Superior temporal gyrus (tissue), 1 donor: Measurements from ENCODE around the gene RABGAP1L.
A peak's percentile ranks its signal among the peaks of the same experiment; 100 is the strongest.
"Not testable (repeated sequence)": the region's sequence is repeated elsewhere in the genome, so short reads cannot be mapped to it uniquely, and the experiment has no call there.

ENCODE experiments used
- DNase-seq: peaks from one replicate; pipeline ENCODE4 v3.0.0-alpha.2; 2016; ENCODE audit errors: extremely low spot score

The RABGAP1L gene

GRCh38 chr1:174877208-174877673, 717.9 kb downstream of the RABGAP1L start:
- peak; percentile 58 for DNase-seq

- DNase-seq = no peak
Measured at GRCh38 chr1:174880171-174880570, 720.9 kb downstream of the RABGAP1L start.

- DNase-seq = peak; percentile 34
Measured at GRCh38 chr1:174883409-174883808, 724.1 kb downstream of the RABGAP1L start.

- no peak for DNase-seq
Measured at GRCh38 chr1:174884038-174884437, 724.7 kb downstream of the RABGAP1L start.

GRCh38 chr1:174884566-174884965, 725.2 kb downstream of the RABGAP1L start:
- no peak for DNase-seq

- DNase-seq = peak; percentile 57
Measured at GRCh38 chr1:174890024-174890423, 730.7 kb downstream of the RABGAP1L start.

- DNase-seq = no peak
Measured at GRCh38 chr1:174892016-174892415, 732.7 kb downstream of the RABGAP1L start.

- no peak for DNase-seq
Measured at GRCh38 chr1:174894117-174894762, 734.9 kb downstream of the RABGAP1L start.

- DNase-seq = not testable (repeated sequence)
Measured at GRCh38 chr1:174895610-174896009, 736.3 kb downstream of the RABGAP1L start.

- DNase-seq = no peak
Measured at GRCh38 chr1:174898102-174898797, 738.9 kb downstream of the RABGAP1L start.

GRCh38 chr1:174900317-174900716, 741.0 kb downstream of the RABGAP1L start:
- no peak for DNase-seq

- no peak for DNase-seq
Measured at GRCh38 chr1:174902531-174903099, 743.3 kb downstream of the RABGAP1L start.

- no peak for DNase-seq
Measured at GRCh38 chr1:174911606-174912005, 752.3 kb downstream of the RABGAP1L start.

- DNase-seq = no peak
Measured at GRCh38 chr1:174912264-174912663, 752.9 kb downstream of the RABGAP1L start.

- DNase-seq = no peak
Measured at GRCh38 chr1:174913225-174913903, 754.0 kb downstream of the RABGAP1L start.

- DNase-seq = no peak
Measured at GRCh38 chr1:174914991-174915390, 755.7 kb downstream of the RABGAP1L start.

GRCh38 chr1:174916846-174917245, 757.5 kb downstream of the RABGAP1L start:
- DNase-seq = no peak

GRCh38 chr1:174920093-174920492, 760.8 kb downstream of the RABGAP1L start:
- DNase-seq = no peak

GRCh38 chr1:174922121-174922520, 762.8 kb downstream of the RABGAP1L start:
- no peak for DNase-seq

- DNase-seq = no peak
Measured at GRCh38 chr1:174923820-174924219, 764.5 kb downstream of the RABGAP1L start.

GRCh38 chr1:174928541-174928940, 769.2 kb downstream of the RABGAP1L start:
- no peak for DNase-seq

- no peak for DNase-seq
Measured at GRCh38 chr1:174931214-174931613, 771.9 kb downstream of the RABGAP1L start.
